Measurements from ENCODE around the gene EP400. TPM values are rescaled to one million over a fixed set of nuclear protein-coding genes. Genes with fewer than 3 reads are reported as not detected.

EP400 gene
- total and polyA plus RNA-seq, 9 of the 15 experiments (the other 6 are each of a cell fraction or from before 2014, with no cell fraction given), result 4.5 to 58.0 (median 7.0) TPM

DNA sequence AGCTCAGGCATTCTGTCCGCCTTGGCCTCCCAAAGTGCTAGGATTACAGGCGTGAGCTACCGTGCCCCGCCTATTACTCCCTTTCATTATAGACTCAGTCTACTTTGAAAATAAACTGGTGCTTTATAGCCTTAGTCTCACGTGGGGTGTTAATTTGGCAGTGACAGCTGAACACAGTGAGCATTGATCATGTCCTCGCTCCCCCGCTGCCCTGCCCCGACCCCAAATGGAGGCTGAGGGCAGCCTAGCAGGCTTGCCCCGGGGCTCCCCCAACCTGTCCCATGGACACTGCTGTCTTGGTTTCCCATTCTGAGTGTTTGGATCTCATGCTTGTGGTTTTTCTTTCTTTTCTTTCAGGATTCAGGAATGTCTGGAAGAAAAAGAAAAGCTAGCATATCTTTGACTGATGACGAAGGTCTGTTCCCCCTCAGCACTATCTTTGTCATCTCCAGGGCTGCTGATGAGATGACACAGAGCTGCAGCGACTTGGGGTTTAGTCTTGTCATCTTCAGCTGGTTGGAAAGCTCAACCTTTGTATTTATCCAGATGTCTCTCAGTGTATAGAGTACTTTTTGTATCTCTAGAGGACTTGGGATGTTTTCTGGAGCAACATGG, 42.2 kb downstream of the EP400 start:
- in situ Hi-C loops (cut with MboI), result no loop called here
- Histone ChIP-seq H2AFZ (ENCODE audit: low read depth, low read length) (no peak overlapping the region), H3K27me3 (ENCODE audit: control insufficient read depth in 2 of 2, insufficient read depth in 2 of 2, low read length in 2 of 2) (no peaks in the 10 kb centered on the region), H4K20me1 (replicated peaks; ENCODE audit: control insufficient read depth, insufficient read depth, low read length) (no peaks in the 10 kb centered on the region), H3K9me1 (ENCODE audit: control insufficient read depth, insufficient read depth, low read length) (no peaks in the 10 kb centered on the region), H3K9ac (ENCODE audit: insufficient read depth in 1 of 2, low read depth in 2 of 2, low read length in 2 of 2) (no peak overlapping the region), H3K36me3 (ENCODE audit: control insufficient read depth, insufficient read depth, low read length) (peaks cover 84% of the 10 kb centered on the region), H3K4me3 (no peak overlapping the region), H3K27ac (ENCODE audit: extremely low read depth, low read depth, low read length) (no peak overlapping the region), H3K79me2 (ENCODE audit: control insufficient read depth, insufficient read depth, low read length) (no peaks in the 10 kb centered on the region), H3K9me3 (replicated peaks; ENCODE audit: control insufficient read depth, insufficient read depth, low read depth, low read length) (no peaks in the 10 kb centered on the region), H3K4me1 (replicated peaks in 1 of 2; ENCODE audit: control insufficient read depth in 2 of 2, insufficient read depth in 2 of 2, low read length in 2 of 2) (peaks cover 0 to 4% of the 10 kb centered on the region in 2 experiments; a peak in 3 of 5 replicates), H3K4me2 (ENCODE audit: insufficient read depth, low read length) (no peak overlapping the region)
- intact Hi-C loops (cut with micrococcal nuclease), result no loop called here
- ChIA-PET POLR2A (interaction anchor here (0.6 kb wide), 1 partner anchor 46 kb away, joined by 3 read pairs; no protein-coding TSS in a partner anchor), CTCF (ENCODE audit: low intra/inter-chr PET ratio) (no interaction called here)
- ATAC-seq, result no peak
- no TSS peak for BruUV-seq (replicated peaks)
- no peak for DNase-seq (ENCODE audit: extremely low read depth in 1 of 4, low spot score in 3 of 4)
- FAIRE-seq, result no peak
- 81% methylated on average over 11 of the region's 11 CpGs for WGBS (ENCODE audit: insufficient coverage, low coverage, missing lambda C conversion rate)
- TF ChIP-seq ZNF717 (CRISPR knock-in tag; IDR thresholded peaks at IDR 0.05) (no peak), KLF13 (tag; IDR thresholded peaks at IDR 0.05; ENCODE audit: borderline replicate concordance, low read depth) (no peak), TSC22D4 (tag; IDR thresholded peaks at IDR 0.05) (no peak)
- TF ChIP-seq, protein P1, sequence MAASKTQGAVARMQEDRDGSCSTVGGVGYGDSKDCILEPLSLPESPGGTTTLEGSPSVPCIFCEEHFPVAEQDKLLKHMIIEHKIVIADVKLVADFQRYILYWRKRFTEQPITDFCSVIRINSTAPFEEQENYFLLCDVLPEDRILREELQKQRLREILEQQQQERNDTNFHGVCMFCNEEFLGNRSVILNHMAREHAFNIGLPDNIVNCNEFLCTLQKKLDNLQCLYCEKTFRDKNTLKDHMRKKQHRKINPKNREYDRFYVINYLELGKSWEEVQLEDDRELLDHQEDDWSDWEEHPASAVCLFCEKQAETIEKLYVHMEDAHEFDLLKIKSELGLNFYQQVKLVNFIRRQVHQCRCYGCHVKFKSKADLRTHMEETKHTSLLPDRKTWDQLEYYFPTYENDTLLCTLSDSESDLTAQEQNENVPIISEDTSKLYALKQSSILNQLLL (CRISPR knock-in tag; IDR thresholded peaks at IDR 0.05; ENCODE audit: borderline replicate concordance), result no peak
- TF ChIP-seq, protein P2, sequence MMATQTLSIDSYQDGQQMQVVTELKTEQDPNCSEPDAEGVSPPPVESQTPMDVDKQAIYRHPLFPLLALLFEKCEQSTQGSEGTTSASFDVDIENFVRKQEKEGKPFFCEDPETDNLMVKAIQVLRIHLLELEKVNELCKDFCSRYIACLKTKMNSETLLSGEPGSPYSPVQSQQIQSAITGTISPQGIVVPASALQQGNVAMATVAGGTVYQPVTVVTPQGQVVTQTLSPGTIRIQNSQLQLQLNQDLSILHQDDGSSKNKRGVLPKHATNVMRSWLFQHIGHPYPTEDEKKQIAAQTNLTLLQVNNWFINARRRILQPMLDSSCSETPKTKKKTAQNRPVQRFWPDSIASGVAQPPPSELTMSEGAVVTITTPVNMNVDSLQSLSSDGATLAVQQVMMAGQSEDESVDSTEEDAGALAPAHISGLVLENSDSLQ (IDR thresholded peaks at IDR 0.05), result no peak
